ENCODE measurements around the gene SFXN5. TPM values are rescaled to one million over a fixed set of nuclear protein-coding genes. Genes with fewer than 3 reads are reported as not detected.
"Not testable (repeated sequence)": the region's sequence is repeated elsewhere in the genome, so short reads cannot be mapped to it uniquely, and the experiment has no call there.

Gene SFXN5
- total RNA-seq, 2 experiments from 2014 or later, result 17.9 to 18.1 TPM

GRCh38 chr2:72907369-72907768 lies 164.1 kb downstream of the SFXN5 start:
- POLR2A ChIA-PET, result not testable (repeated sequence)
- CTCF ChIA-PET, result interaction anchor here (0.7 kb wide), 1 partner anchor 32 kb away, joined by 3 read pairs; no protein-coding TSS in a partner anchor

- CTCF ChIA-PET, result no interaction called here
- POLR2A ChIA-PET, result no interaction called here
Observed at GRCh38 chr2:72901426-72901825, 170.1 kb downstream of the SFXN5 start.

GRCh38 chr2:72900191-72900825 lies 171.2 kb downstream of the SFXN5 start:
- ChIA-PET POLR2A (no interaction called here), CTCF (no interaction called here)

GRCh38 chr2:72898585-72898906 lies 173.0 kb downstream of the SFXN5 start:
- ChIA-PET POLR2A (no interaction called here), CTCF (no interaction called here)

- ChIA-PET POLR2A (no interaction called here), CTCF (no interaction called here)
Observed at GRCh38 chr2:72897785-72898584, 173.5 kb downstream of the SFXN5 start.

- POLR2A ChIA-PET, result no interaction called here
- CTCF ChIA-PET, result interaction anchor here (1.0 to 1.4 kb wide), 3 partner anchors 20 to 253 kb away, joined by 3 read pairs; no protein-coding TSS in a partner anchor
Observed at GRCh38 chr2:72896446-72896845, 175.1 kb downstream of the SFXN5 start.

GRCh38 chr2:72895759-72896281 lies 175.7 kb downstream of the SFXN5 start:
- ChIA-PET POLR2A (no interaction called here), CTCF (interaction anchor here (1.0 to 4.0 kb wide), 6 partner anchors 9 to 281 kb away, joined by 3 to 20 read pairs (median 4); partner anchors contain the start of gene SPR)

GRCh38 chr2:72895154-72895553 lies 176.4 kb downstream of the SFXN5 start:
- POLR2A ChIA-PET, result no interaction called here
- CTCF ChIA-PET, result interaction anchor here (1.1 to 4.0 kb wide), 3 partner anchors 8 to 282 kb away, joined by 4 to 20 read pairs (median 4); partner anchors contain the start of gene SPR

- POLR2A ChIA-PET, result no interaction called here
- CTCF ChIA-PET, result interaction anchor here (0.9 to 4.0 kb wide), 7 partner anchors 8 to 283 kb away, joined by 3 to 20 read pairs (median 4); no protein-coding TSS in a partner anchor
Observed at GRCh38 chr2:72894514-72894913, 177.0 kb downstream of the SFXN5 start.

GRCh38 chr2:72893594-72894319 lies 177.8 kb downstream of the SFXN5 start:
- POLR2A ChIA-PET, result no interaction called here
- CTCF ChIA-PET, result interaction anchor here (0.7 to 4.0 kb wide), 19 partner anchors 9 to 319 kb away, joined by 3 to 44 read pairs (median 4); no protein-coding TSS in a partner anchor

- ChIA-PET POLR2A (no interaction called here), CTCF (interaction anchor here (0.7 to 4.0 kb wide), 31 partner anchors 9 to 320 kb away, joined by 3 to 44 read pairs (median 4); partner anchors contain the start of gene EMX1)
Observed at GRCh38 chr2:72892506-72893173, 178.9 kb downstream of the SFXN5 start.

Other genes starting within 250 kb of the SFXN5 start
- 1 to 10 TPM; 7.0 to 7.8 TPM for gene EXOC6B, start 245.7 kb downstream of the SFXN5 start, total RNA-seq
- gene SPR, start 184.3 kb downstream of the SFXN5 start, total RNA-seq, result 10 to 100 TPM; 11.6 to 12.0 TPM
- gene EMX1, start 154.2 kb downstream of the SFXN5 start, total RNA-seq, result under 1 TPM in 1 of 2 experiments, not detected in 1; 0.25 TPM
- gene RAB11FIP5, start 41.2 kb upstream of the SFXN5 start, total RNA-seq, result 1 to 10 TPM; 4.8 to 6.0 TPM
- gene NOTO, start 130.9 kb upstream of the SFXN5 start, total RNA-seq, result not detected
- gene SMYD5, start 142.5 kb upstream of the SFXN5 start, total RNA-seq, result 10 to 100 TPM; 41.5 to 44.9 TPM
- 10 to 100 TPM; 21.9 to 23.4 TPM for gene PRADC1, start 161.5 kb upstream of the SFXN5 start, total RNA-seq
- 100 to 1,000 TPM; 750 to 751 TPM for gene CCT7, start 162.6 kb upstream of the SFXN5 start, total RNA-seq
- 10 to 100 TPM; 39.4 to 39.5 TPM for gene FBXO41, start 212.8 kb upstream of the SFXN5 start, total RNA-seq
- gene EGR4, start 221.8 kb upstream of the SFXN5 start, total RNA-seq, result under 1 TPM; 0.25 to 0.48 TPM

Measured in activated CD8-positive, alpha-beta memory T cell treated with anti-CD3 and anti-CD28 coated beads for 36 hours (primary cell).